Common myeloid progenitor, CD34-positive (primary cell): ENCODE results near the gene RUBCN.

Experiments
- CTCF ChIA-PET: fragments of 350-600 bp; sonication (Branson Sonifier 250); formaldehyde crosslinking; loops from one replicate; lab custom pipeline; 2021; ENCODE audit warnings: antibody characterized with exemption; lab: Charles Lee
- POLR2A ChIA-PET: fragments of 350-600 bp; sonication (Branson Sonifier 250); formaldehyde crosslinking; loops from one replicate; lab custom pipeline; 2021; ENCODE audit warnings: antibody characterized with exemption; lab: Charles Lee
- DNase-seq, 3 donors: peaks; one replicate each; pipeline versions ENCODE4 v3.0.0 to v3.0.0-alpha.2; 2013
- H3K27ac ChIP-seq, 2 experiments: 1 replicate in 1 of 2; 2 replicates in 1 of 2; pipeline ENCODE4 v1.7.0; 2013; ENCODE audit warnings: inconsistent platforms in 2 of 2, low read length in 2 of 2, mild to moderate bottlenecking in 2 of 2, low read depth in 1 of 2, moderate library complexity in 1 of 2; ENCODE audit not compliant: severe bottlenecking in 2 of 2, insufficient read depth in 1 of 2, poor library complexity in 1 of 2
- H3K27me3 ChIP-seq, 5 experiments: replicated peaks in 2 of 5; 1 replicate in 3 of 5; 2 replicates in 2 of 5; pipeline versions ENCODE4 v1.6.1 to v1.7.0; 2013; ENCODE audit warnings: low read length in 4 of 5, mild to moderate bottlenecking in 2 of 5, moderate library complexity in 2 of 5, inconsistent platforms in 1 of 5; ENCODE audit not compliant: insufficient read depth in 5 of 5, control insufficient read depth in 4 of 5
- H3K36me3 ChIP-seq, 4 experiments: 1 replicate in 2 of 4; 2 replicates in 2 of 4; pipeline versions ENCODE4 v1.6.1 to v1.7.0; 2013; ENCODE audit warnings: low read length in 3 of 4, control low read depth in 1 of 4, mild to moderate bottlenecking in 1 of 4; ENCODE audit not compliant: control insufficient read depth in 4 of 4, insufficient read depth in 4 of 4
- H3K4me1 ChIP-seq, 4 experiments: 1 replicate in 3 of 4; 2 replicates in 1 of 4; pipeline versions ENCODE4 v1.6.1 to v1.7.1; 2013; ENCODE audit warnings: low read length in 3 of 4, mild to moderate bottlenecking in 3 of 4, control low read depth in 1 of 4, inconsistent platforms in 1 of 4, moderate library complexity in 1 of 4; ENCODE audit not compliant: control insufficient read depth in 4 of 4, insufficient read depth in 4 of 4; ENCODE audit errors: control extremely low read depth in 1 of 4
- H3K4me3 ChIP-seq, 7 experiments: 1 replicate in 4 of 7; 2 replicates in 3 of 7; pipeline versions ENCODE4 v1.5.1 to v1.7.0; 2013; ENCODE audit warnings: mild to moderate bottlenecking in 7 of 7, low read length in 6 of 7, moderate library complexity in 6 of 7, inconsistent platforms in 2 of 7, low read depth in 2 of 7, control low read depth in 1 of 7; ENCODE audit not compliant: insufficient read depth in 4 of 7, control insufficient read depth in 1 of 7; ENCODE audit errors: extremely low read depth in 1 of 7
- H3K9me3 ChIP-seq, 5 experiments: 1 replicate in 4 of 5; 2 replicates in 1 of 5; pipeline versions ENCODE4 v1.6.1 to v1.7.1; 2013; ENCODE audit warnings: low read length in 4 of 5, mild to moderate bottlenecking in 2 of 5, inconsistent platforms in 1 of 5, low read depth in 1 of 5, moderate library complexity in 1 of 5; ENCODE audit not compliant: control insufficient read depth in 4 of 5, insufficient read depth in 2 of 5; ENCODE audit errors: control extremely low read depth in 1 of 5
- WGBS: methylation state at CpG from one replicate; pipeline ENCODE4 v1.1.5; 2013; ENCODE audit not compliant: insufficient coverage; 5-methylcytosine and 5-hydroxymethylcytosine counted together

The RUBCN gene

DNA sequence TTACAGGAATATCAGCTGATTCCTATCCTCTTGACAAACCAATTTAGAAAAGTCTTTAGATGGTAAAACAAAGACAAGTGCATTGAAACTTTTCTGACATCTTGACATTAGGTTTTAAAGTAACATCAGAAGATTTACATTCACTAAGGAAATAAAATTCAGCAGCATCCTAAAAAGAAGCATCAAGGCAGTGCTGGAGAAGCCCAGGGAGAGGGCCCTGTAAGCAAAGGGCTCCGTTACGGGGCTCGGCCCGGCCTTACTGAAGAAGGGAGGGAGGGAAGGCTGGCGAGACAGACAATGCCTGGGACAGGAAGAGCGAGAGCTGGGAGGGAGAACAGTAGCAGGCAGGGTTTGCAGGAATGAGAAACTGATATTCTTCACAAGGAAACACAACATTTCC lies 39.3 kb downstream of the RUBCN start:
- peaks cover 0 to 3% (median 0%) of the 10 kb centered on the region in 4 experiments for H3K4me1 ChIP-seq
- H3K27me3 ChIP-seq, result no peaks in the 10 kb centered on the region
- DNase-seq, result no peak
- H3K36me3 ChIP-seq, result peaks cover 32 to 86% (median 56%) of the 10 kb centered on the region in 4 experiments
- no peak overlapping the region for H3K27ac ChIP-seq
- WGBS, result 97% methylated on average over 5 of the region's 6 CpGs
- CTCF ChIA-PET, result interaction anchor here (1.4 kb wide), 1 partner anchor 100 kb away, joined by 3 read pairs; no protein-coding TSS in a partner anchor
- peaks cover 0 to 6% (median 4%) of the 10 kb centered on the region in 5 experiments for H3K9me3 ChIP-seq
- no peak overlapping the region for H3K4me3 ChIP-seq
- POLR2A ChIA-PET, result no interaction called here

DNA sequence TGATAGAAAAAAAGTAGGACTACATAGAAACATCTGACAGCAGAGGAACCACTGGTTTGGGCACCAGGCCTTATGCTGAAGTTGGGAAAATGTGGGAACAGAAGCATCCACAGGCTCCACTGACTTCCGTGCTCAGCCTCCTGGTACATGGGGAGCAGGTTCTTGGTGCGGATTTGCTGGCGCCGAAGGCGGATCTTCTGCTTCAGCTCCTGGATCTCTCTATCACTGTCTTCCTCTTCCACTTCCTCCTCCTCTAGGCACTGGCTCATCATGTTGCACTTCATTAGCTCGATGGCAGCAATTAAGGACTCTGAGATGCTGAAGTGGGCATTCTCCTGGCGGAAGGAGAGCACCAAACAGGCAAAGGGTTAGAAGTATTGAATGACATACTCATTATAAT lies 42.5 kb downstream of the RUBCN start:
- H3K27ac ChIP-seq, result no peak overlapping the region
- H3K9me3 ChIP-seq, result peaks cover 0 to 6% (median 4%) of the 10 kb centered on the region in 5 experiments
- no peak for DNase-seq
- H3K27me3 ChIP-seq, result no peaks in the 10 kb centered on the region
- POLR2A ChIA-PET, result no interaction called here
- H3K36me3 ChIP-seq, result peaks cover 21 to 79% (median 49%) of the 10 kb centered on the region in 4 experiments
- CTCF ChIA-PET, result interaction anchor here (1.2 to 1.4 kb wide), 2 partner anchors 49 to 95 kb away, joined by 3 read pairs; no protein-coding TSS in a partner anchor
- WGBS, result 100% methylated on average over 6 of the region's 7 CpGs
- no peak overlapping the region for H3K4me3 ChIP-seq
- peaks cover 0 to 3% (median 0%) of the 10 kb centered on the region in 4 experiments for H3K4me1 ChIP-seq

DNA sequence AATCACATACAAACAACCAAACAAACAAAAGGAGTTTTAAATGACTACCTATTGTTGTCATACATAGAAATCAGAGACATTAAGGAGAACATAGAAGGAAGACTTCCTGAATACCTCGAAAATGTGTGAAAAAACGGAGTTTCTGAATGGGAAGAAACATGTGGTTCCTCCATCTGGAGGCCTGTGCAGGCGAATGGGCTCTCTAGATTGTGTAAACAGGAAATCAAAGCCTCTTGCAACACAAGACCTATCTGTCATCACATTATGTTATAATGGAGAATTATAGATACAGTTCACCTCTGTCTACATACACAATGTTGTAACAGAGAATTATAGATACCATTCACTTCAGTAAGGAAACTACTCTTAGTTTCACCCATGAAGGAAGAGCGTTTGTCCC lies 44.1 kb downstream of the RUBCN start:
- POLR2A ChIA-PET, result no interaction called here
- WGBS, result no CpG with 5 or more reads among the region's 4 CpGs
- Histone ChIP-seq H3K27me3 (no peaks in the 10 kb centered on the region), H3K4me1 (peaks cover 0 to 3% (median 0%) of the 10 kb centered on the region in 4 experiments), H3K27ac (no peak overlapping the region), H3K4me3 (no peak overlapping the region), H3K9me3 (peaks cover 0 to 4% (median 2%) of the 10 kb centered on the region in 5 experiments), H3K36me3 (peaks cover 17 to 80% (median 41%) of the 10 kb centered on the region in 4 experiments)
- peak in 1 of 3 donors; percentile 5 for DNase-seq
- CTCF ChIA-PET, result interaction anchor here (1.4 kb wide), 1 partner anchor 9 kb away, joined by 4 read pairs; no protein-coding TSS in a partner anchor

DNA sequence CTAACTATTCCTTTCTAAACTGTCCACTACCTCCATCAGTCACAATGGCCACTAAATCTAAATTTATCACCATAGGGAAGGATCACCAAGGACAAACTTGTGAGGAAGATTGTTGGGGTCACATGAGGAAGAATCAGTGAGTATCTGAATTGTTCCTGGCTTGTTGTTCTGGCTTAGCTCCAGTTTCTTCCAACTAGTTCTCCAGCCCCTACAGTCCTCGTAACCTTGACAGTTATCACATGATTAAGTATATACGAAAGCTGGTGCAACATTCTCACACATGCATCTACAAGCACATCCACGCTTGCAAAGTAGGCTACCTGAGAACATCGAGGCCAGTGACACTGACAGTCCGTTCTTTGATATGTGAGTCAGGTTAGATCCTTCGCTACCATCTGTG lies 46.0 kb downstream of the RUBCN start:
- no peak overlapping the region for H3K27ac ChIP-seq
- H3K4me3 ChIP-seq, result no peak overlapping the region
- 100% methylated on average over 2 of the region's 6 CpGs for WGBS
- DNase-seq, result no peak
- ChIA-PET CTCF (interaction anchor here (0.8 kb wide), 1 partner anchor 14 kb away, joined by 3 read pairs; no protein-coding TSS in a partner anchor), POLR2A (no interaction called here)
- no peaks in the 10 kb centered on the region for H3K9me3 ChIP-seq
- peaks cover 9 to 74% (median 31%) of the 10 kb centered on the region in 4 experiments for H3K36me3 ChIP-seq
- H3K4me1 ChIP-seq, result peaks cover 0 to 3% (median 0%) of the 10 kb centered on the region in 4 experiments
- no peaks in the 10 kb centered on the region for H3K27me3 ChIP-seq

DNA sequence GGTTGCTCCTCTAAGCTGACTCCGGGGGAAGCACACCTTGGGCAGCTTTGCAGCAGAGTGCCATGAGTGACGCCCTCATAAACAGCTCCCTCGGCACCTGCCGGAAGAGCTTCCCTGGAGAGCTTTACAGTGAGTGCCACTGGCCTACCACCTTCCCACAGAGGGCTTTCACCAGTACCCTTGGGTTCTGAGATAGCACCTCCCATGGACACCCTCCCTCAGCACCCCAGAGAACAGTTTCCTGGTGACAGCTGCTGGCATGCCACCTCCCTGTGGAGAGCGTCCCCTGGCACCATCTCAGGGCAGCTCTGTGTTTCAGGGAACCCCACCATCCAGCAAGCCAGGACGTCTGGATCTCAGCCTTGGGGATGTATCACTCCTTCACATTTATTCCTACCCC lies 49.1 kb downstream of the RUBCN start:
- CTCF ChIA-PET, result interaction anchor here (0.8 kb wide), 1 partner anchor 90 kb away, joined by 3 read pairs; no protein-coding TSS in a partner anchor

DNA sequence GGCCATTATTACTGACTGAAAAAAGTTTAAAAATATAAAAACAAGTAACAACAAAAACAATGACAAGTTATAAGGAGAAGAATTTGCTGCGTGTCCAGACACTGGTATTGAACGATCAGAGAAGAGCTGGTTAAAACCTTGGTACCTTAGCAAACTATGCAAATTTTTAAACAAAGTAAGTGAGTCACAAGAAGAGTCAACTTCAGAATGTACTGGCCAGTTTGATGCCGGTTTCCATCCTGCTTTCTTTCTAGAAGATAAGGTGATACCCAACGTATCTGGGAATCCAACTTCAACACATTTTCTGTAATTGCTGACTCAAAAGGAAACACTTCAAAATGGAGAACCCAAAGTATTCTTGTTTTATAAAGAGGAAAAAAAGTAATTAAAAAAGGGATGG lies 49.8 kb downstream of the RUBCN start:
- ChIA-PET CTCF (interaction anchor here (0.8 to 2.4 kb wide), 2 partner anchors 12 to 89 kb away, joined by 3 to 12 read pairs; no protein-coding TSS in a partner anchor), POLR2A (interaction anchor here (0.7 kb wide), 1 partner anchor 95 kb away, joined by 3 read pairs; no protein-coding TSS in a partner anchor)
- WGBS, result 88% methylated on average over 1 of the region's 4 CpGs
- no peaks in the 10 kb centered on the region for H3K9me3 ChIP-seq
- H3K27me3 ChIP-seq, result no peaks in the 10 kb centered on the region
- no peak overlapping the region for H3K27ac ChIP-seq
- no peak for DNase-seq
- H3K4me3 ChIP-seq, result no peak overlapping the region
- H3K4me1 ChIP-seq, result no peaks in the 10 kb centered on the region
- peaks cover 10 to 56% (median 26%) of the 10 kb centered on the region in 4 experiments for H3K36me3 ChIP-seq

More for the DNA sequence above, 49.1 kb downstream of the RUBCN start:
- Histone ChIP-seq H3K27me3 (no peaks in the 10 kb centered on the region), H3K9me3 (no peaks in the 10 kb centered on the region), H3K27ac (no peak overlapping the region), H3K36me3 (peaks cover 8 to 56% (median 24%) of the 10 kb centered on the region in 4 experiments), H3K4me1 (no peaks in the 10 kb centered on the region), H3K4me3 (no peak overlapping the region)
- WGBS, result 99% methylated on average over 5 of the region's 6 CpGs
- DNase-seq, result no peak
- POLR2A ChIA-PET, result interaction anchor here (0.7 kb wide), 1 partner anchor 94 kb away, joined by 3 read pairs; no protein-coding TSS in a partner anchor

DNA sequence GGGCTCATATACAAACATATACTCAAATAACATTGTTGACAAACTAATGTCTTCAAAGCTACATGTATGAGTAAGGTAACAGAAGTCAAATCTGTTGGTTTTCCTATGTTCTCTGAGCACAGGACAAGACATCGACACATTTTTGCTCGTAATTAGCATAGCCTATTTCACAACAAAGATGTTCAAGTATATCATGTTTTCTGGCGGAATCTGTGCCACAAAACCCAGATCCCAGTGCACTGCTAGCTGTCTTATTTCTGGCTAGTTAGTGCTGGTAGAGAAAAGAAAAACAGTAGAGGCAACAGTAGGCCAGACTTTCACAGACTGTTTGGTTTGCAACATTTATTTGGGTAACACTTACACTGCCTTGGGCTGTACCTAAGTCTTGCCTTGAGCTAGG lies 51.2 kb downstream of the RUBCN start:
- ChIA-PET POLR2A (no interaction called here), CTCF (interaction anchor here (0.9 to 2.4 kb wide), 2 partner anchors 10 to 15 kb away, joined by 3 to 12 read pairs; no protein-coding TSS in a partner anchor)
- H3K27me3 ChIP-seq, result no peaks in the 10 kb centered on the region
- peaks cover 12 to 56% (median 34%) of the 10 kb centered on the region in 4 experiments for H3K36me3 ChIP-seq
- DNase-seq, result no peak
- no peak overlapping the region for H3K27ac ChIP-seq
- no peaks in the 10 kb centered on the region for H3K9me3 ChIP-seq
- no peaks in the 10 kb centered on the region for H3K4me1 ChIP-seq
- H3K4me3 ChIP-seq, result no peak overlapping the region
- 93% methylated on average over 2 of the region's 3 CpGs for WGBS
